Neural crest cell (in vitro differentiated cells): Measurements from ENCODE around the gene PRMT1. TPM values are rescaled to one million over a fixed set of nuclear protein-coding genes. Genes with fewer than 3 reads are reported as not detected.

Experiments
- DNase-seq: peaks from one replicate; pipeline ENCODE4 v3.0.0; 2021; ENCODE audit warnings: low read depth, mixed read lengths, low spot score
- H3K27ac Mint-ChIP-seq: one replicate; pipeline ENCODE4 v1.8.0; 2021; ENCODE audit warnings: mild to moderate bottlenecking, mixed read lengths; ENCODE audit not compliant: unreplicated experiment
- H3K27me3 Mint-ChIP-seq: 2 replicates; pipeline ENCODE4 v1.8.0; 2021; ENCODE audit warnings: low read depth, mild to moderate bottlenecking, mixed read lengths
- H3K36me3 Mint-ChIP-seq: 2 replicates; pipeline ENCODE4 v1.8.0; 2021; ENCODE audit warnings: low read depth, mild to moderate bottlenecking, mixed read lengths
- H3K4me1 Mint-ChIP-seq: 2 replicates; pipeline ENCODE4 v1.8.0; 2021; ENCODE audit warnings: mixed read lengths
- H3K4me3 Mint-ChIP-seq: one replicate; pipeline ENCODE4 v1.8.0; 2021; ENCODE audit warnings: mild to moderate bottlenecking, mixed read lengths
- H3K9me3 Mint-ChIP-seq: 2 replicates; pipeline ENCODE4 v1.8.0; 2021; ENCODE audit warnings: mixed read lengths
- total RNA-seq: library from RNA; stranded (reverse); gene quantifications from 2 replicates; pipeline ENCODE4 v1.2.1, GENCODE V29; 2021
- TF ChIP-seq, protein P1 (sequence below): fragments of 200-600 bp; sonication (generic); conservative IDR thresholded peaks from 2 replicates; pipeline ENCODE4 v1.5.0; 2021; ENCODE audit warnings: antibody characterized with exemption, mild to moderate bottlenecking

PRMT1 gene
- total RNA-seq, 1 donor from 2014 or later, result 470 TPM

DNA sequence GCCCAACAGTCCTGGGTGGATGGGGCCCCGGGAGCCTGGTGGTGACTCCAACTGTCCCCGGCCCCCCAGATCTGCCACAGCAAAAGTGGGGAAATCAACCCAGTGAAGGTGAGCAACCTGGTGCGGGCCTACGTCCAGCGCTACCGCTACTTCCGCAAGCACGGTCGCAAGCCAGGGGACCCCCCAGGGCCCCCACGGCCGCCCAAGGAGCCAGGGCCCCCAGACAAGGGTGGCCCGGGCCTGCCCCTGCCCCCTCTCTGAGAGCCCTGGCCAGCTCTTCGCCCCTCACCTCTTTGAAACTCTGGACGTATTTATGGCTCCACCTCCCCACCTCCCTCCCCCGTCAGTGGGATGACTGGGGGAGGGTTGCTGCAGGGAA, 18.9 kb upstream of the PRMT1 start:
- TF ChIP-seq, protein P1, sequence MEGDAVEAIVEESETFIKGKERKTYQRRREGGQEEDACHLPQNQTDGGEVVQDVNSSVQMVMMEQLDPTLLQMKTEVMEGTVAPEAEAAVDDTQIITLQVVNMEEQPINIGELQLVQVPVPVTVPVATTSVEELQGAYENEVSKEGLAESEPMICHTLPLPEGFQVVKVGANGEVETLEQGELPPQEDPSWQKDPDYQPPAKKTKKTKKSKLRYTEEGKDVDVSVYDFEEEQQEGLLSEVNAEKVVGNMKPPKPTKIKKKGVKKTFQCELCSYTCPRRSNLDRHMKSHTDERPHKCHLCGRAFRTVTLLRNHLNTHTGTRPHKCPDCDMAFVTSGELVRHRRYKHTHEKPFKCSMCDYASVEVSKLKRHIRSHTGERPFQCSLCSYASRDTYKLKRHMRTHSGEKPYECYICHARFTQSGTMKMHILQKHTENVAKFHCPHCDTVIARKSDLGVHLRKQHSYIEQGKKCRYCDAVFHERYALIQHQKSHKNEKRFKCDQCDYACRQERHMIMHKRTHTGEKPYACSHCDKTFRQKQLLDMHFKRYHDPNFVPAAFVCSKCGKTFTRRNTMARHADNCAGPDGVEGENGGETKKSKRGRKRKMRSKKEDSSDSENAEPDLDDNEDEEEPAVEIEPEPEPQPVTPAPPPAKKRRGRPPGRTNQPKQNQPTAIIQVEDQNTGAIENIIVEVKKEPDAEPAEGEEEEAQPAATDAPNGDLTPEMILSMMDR, result no peak
- no peak for DNase-seq
- Mint-ChIP-seq H3K36me3 (peaks cover 10% of the 10 kb centered on the region), H3K4me1 (no peaks in the 10 kb centered on the region), H3K4me3 (no peak overlapping the region), H3K27ac (no peak overlapping the region), H3K27me3 (no peaks in the 10 kb centered on the region), H3K9me3 (no peaks in the 10 kb centered on the region)

DNA sequence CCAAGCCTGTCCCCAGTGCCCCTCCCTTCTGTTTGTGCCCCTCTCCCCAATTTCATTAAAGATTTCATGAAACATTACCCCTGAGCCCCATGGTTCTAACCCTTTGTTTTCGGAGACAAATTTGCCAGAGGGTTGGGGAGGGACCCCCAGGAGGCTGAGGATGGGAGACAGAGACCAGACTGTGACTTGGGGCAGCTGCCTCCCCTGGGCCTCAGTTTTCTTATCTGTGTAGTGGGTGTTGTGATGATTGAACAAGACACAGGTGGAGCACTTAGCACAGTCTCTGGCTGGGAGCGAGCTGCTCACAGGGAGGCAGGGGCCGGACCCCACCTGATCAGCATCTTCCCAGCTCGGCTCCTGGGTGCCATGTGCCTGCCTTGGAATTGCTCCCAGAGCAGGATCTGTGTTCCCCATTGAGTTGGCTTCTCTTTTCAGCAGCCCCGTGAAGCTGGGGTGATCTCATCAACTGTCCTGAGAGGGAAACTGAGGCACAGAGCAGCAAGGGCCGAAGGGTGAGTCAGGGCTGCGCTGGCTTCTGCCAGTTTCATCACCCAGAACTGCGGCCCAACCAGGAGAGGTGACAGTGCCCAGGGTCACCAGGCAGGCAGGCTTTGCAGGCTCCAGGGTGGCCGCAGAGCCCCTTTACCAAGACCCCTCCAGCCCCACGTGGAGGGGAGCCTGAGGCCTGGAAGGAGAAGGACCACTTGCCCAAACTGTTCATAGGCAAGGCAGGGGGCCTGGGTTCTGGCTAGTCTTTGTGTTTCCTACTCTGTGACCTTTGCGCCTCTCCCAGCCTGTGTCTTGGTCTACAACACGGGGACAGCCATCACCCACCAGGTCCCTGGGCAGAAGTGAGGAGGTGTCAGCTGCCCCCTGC, 18.3 kb upstream of the PRMT1 start:
- Mint-ChIP-seq H3K4me3 (no peak overlapping the region), H3K36me3 (peaks cover 10% of the 10 kb centered on the region), H3K27me3 (no peaks in the 10 kb centered on the region), H3K4me1 (peaks cover under 1% of the 10 kb centered on the region), H3K9me3 (no peaks in the 10 kb centered on the region), H3K27ac (no peak overlapping the region)
- TF ChIP-seq, protein P1, result no peak
- no peak for DNase-seq

DNA sequence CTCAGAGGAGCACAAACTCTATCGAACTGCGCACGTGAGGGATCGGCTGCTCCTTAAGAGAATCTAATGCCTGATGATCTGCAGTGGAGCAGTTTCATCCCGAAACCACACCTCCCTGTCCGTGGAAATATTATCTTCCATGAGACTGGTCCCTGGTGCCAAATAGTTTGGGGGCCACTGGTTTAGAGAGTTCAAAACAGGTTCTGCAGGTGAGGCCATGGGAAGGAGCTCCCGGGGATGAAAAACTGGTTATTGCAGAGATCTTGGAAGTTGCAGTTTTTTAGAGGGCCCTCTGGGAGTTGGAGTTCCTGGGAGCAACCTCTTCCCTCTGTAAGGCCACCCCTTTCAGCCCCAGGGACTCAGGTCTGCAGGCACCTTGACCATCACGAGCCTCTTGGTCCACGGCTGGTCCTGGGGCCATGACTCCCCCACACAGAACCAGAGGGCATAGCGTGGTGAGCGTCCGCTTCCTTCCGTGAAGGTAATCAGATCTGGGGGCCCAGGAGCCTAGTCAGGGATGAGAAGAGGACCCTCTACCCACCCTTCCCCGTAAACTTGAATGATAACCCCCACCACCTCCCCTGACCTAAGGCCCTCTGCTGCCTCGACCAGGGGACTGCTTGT, 16.6 kb upstream of the PRMT1 start:
- Mint-ChIP-seq H3K4me1 (peaks cover 17% of the 10 kb centered on the region), H3K36me3 (peaks cover 12% of the 10 kb centered on the region), H3K27ac (no peak overlapping the region), H3K9me3 (no peaks in the 10 kb centered on the region), H3K27me3 (peaks cover 6% of the 10 kb centered on the region), H3K4me3 (peak overlapping the region; percentile 61)
- DNase-seq, result no peak
- TF ChIP-seq, protein P1, result no peak

DNA sequence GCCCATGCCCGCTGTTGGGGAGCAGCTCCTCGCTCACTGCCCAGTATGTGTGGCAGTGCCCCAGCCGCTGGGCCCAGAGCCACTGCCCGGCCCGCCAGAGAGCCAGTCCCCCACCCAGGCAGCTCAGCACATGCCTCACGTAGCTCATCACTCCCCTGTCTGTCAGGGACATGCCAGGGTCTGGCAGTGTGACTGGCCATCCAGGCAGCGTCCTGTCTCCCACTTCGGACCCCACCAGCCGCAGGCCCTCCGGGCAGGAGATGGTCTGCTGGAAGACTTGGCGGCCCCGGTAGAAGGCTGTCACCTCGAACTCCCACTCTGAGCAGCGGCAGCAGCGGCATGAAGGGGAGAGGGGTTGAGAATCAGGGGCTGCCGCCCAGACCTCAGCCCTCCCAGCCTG, 15.1 kb upstream of the PRMT1 start:
- Mint-ChIP-seq H3K27ac (no peak overlapping the region), H3K9me3 (no peaks in the 10 kb centered on the region), H3K27me3 (peaks cover 10% of the 10 kb centered on the region), H3K4me1 (peaks cover 31% of the 10 kb centered on the region), H3K36me3 (peaks cover 9% of the 10 kb centered on the region), H3K4me3 (peak overlapping the region; percentile 23)
- TF ChIP-seq, protein P1, result no peak
- no peak for DNase-seq

DNA sequence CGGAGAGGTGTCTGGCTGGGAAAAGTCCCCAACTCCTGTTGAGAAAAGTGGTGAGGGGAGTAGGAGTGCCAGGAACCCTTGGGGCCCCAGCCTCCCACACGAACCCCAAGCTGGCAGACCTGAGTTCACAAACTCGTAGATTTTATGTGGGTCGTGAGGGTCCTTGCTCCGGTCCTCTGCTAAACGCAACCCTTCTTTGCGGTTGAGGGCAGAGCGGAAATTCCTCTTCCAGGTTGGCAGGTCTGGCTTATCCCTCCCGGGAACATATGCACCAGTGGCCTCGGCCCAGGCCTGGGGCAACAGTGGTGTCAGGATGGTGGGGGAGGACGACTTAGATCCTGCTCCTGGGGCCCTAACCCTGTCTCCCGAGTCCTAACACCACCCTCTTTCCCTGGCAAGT, 13.8 kb upstream of the PRMT1 start:
- Mint-ChIP-seq H3K27ac (no peak overlapping the region), H3K4me1 (peaks cover 37% of the 10 kb centered on the region), H3K36me3 (peaks cover 9% of the 10 kb centered on the region), H3K4me3 (peak overlapping the region; percentile 64), H3K9me3 (no peaks in the 10 kb centered on the region), H3K27me3 (peaks cover 10% of the 10 kb centered on the region)
- TF ChIP-seq, protein P1, result no peak
- DNase-seq, result no peak
